Cardiac septum (tissue), 1 donor: ENCODE measurements around the gene MT1M. TPM values are rescaled to one million over a fixed set of nuclear protein-coding genes. Genes with fewer than 3 reads are reported as not detected.

Source experiments
- total RNA-seq: library from RNA; stranded (reverse); fragmentation: NEBNext Ultra II Directional; extraction: Animal tissue kit (Norgen Biotek cat#: 25700); gene quantifications from one replicate; pipeline ENCODE4 v1.2.1, GENCODE V29; 2021
- donor health status: DM: no; HTN: no; CAD: no.

MT1M gene
- total RNA-seq, 1 donor from 2014 or later = 1.1 TPM

Other genes starting within 250 kb of the MT1M start
- gene AMFR, start 207.1 kb upstream of the MT1M start, total RNA-seq = 79.4 TPM
- 66.2 TPM for gene NUDT21, start 181.3 kb upstream of the MT1M start, total RNA-seq
- gene OGFOD1, start 181.1 kb upstream of the MT1M start, total RNA-seq = 30.1 TPM
- gene BBS2, start 112.6 kb upstream of the MT1M start, total RNA-seq = 43.7 TPM
- gene MT4, start 67.6 kb upstream of the MT1M start, total RNA-seq = not detected
- gene MT3, start 43.1 kb upstream of the MT1M start, total RNA-seq = 3.0 TPM
- 108 TPM for gene MT2A, start 24.1 kb upstream of the MT1M start, total RNA-seq
- gene MT1E, start 6.9 kb upstream of the MT1M start, total RNA-seq = 36.1 TPM
- gene MT1A, start 6.0 kb downstream of the MT1M start, total RNA-seq = 1.5 TPM
- gene MT1B, start 19.2 kb downstream of the MT1M start, total RNA-seq = not detected
- gene MT1F, start 25.3 kb downstream of the MT1M start, total RNA-seq = 2.2 TPM
- 1.2 TPM for gene MT1G, start 35.4 kb downstream of the MT1M start, total RNA-seq
- gene MT1H, start 37.2 kb downstream of the MT1M start, total RNA-seq = not detected
- 24.6 TPM for gene MT1X, start 49.8 kb downstream of the MT1M start, total RNA-seq
- gene NUP93, start 97.5 kb downstream of the MT1M start, total RNA-seq = 33.4 TPM
- not detected for gene SLC12A3, start 232.5 kb downstream of the MT1M start, total RNA-seq